ENCODE results near the gene PPP1R37.
"Not testable (repeated sequence)": the region's sequence is repeated elsewhere in the genome, so short reads cannot be mapped to it uniquely, and the experiment has no call there.

The PPP1R37 gene

GRCh38 chr19:45103508-45104319 lies 10.7 kb downstream of the PPP1R37 start:
- DNase-seq (ENCODE audit: low read depth, low spot score), result no peak
- Histone ChIP-seq H3K27me3 (ENCODE audit: control insufficient read depth, insufficient read depth, low read length) (no peaks in the 10 kb centered on the region), H3K4me3 (ENCODE audit: low read length) (no peak overlapping the region)

GRCh38 chr19:45104658-45105349 lies 11.8 kb downstream of the PPP1R37 start:
- H3K27ac ChIP-seq (ENCODE audit: low read length), result no peak overlapping the region
- no peak overlapping the region for H3K4me3 ChIP-seq (ENCODE audit: low read length)
- no peaks in the 10 kb centered on the region for H3K27me3 ChIP-seq (ENCODE audit: control insufficient read depth, insufficient read depth, low read length)
- peaks cover 5% of the 10 kb centered on the region for H3K4me1 ChIP-seq (ENCODE audit: control insufficient read depth, insufficient read depth, low read length)
- no peaks in the 10 kb centered on the region for H3K9me3 ChIP-seq (ENCODE audit: control insufficient read depth, insufficient read depth, low read length)
- no peaks in the 10 kb centered on the region for H3K36me3 ChIP-seq (ENCODE audit: control insufficient read depth, insufficient read depth, low read length)
- no CpG with 5 or more reads among the region's 16 CpGs for WGBS (ENCODE audit: insufficient coverage, insufficient read length)
- no peak for DNase-seq (ENCODE audit: low read depth, low spot score)

More at GRCh38 chr19:45103508-45104319, 10.7 kb downstream of the PPP1R37 start:
- Histone ChIP-seq H3K27ac (ENCODE audit: low read length) (no peak overlapping the region), H3K36me3 (ENCODE audit: control insufficient read depth, insufficient read depth, low read length) (no peaks in the 10 kb centered on the region), H3K9me3 (ENCODE audit: control insufficient read depth, insufficient read depth, low read length) (no peaks in the 10 kb centered on the region), H3K4me1 (ENCODE audit: control insufficient read depth, insufficient read depth, low read length) (peaks cover 5% of the 10 kb centered on the region)
- WGBS (ENCODE audit: insufficient coverage, insufficient read length), result no CpG with 5 or more reads among the region's 26 CpGs

GRCh38 chr19:45106363-45106762 lies 13.4 kb downstream of the PPP1R37 start:
- not testable (repeated sequence) for H3K36me3 ChIP-seq (ENCODE audit: control insufficient read depth, insufficient read depth, low read length); H3K4me1 ChIP-seq (ENCODE audit: control insufficient read depth, insufficient read depth, low read length); H3K9me3 ChIP-seq (ENCODE audit: control insufficient read depth, insufficient read depth, low read length); H3K27me3 ChIP-seq (ENCODE audit: control insufficient read depth, insufficient read depth, low read length); H3K27ac ChIP-seq (ENCODE audit: low read length); DNase-seq (ENCODE audit: low read depth, low spot score); H3K4me3 ChIP-seq (ENCODE audit: low read length)
- WGBS (ENCODE audit: insufficient coverage, insufficient read length), result no CpG with 5 or more reads among the region's 11 CpGs

- no peak overlapping the region for H3K4me3 ChIP-seq (ENCODE audit: low read length)
- no CpG with 5 or more reads among the region's 12 CpGs for WGBS (ENCODE audit: insufficient coverage, insufficient read length)
- no peaks in the 10 kb centered on the region for H3K9me3 ChIP-seq (ENCODE audit: control insufficient read depth, insufficient read depth, low read length)
- H3K27me3 ChIP-seq (ENCODE audit: control insufficient read depth, insufficient read depth, low read length), result no peaks in the 10 kb centered on the region
- peaks cover 5% of the 10 kb centered on the region for H3K4me1 ChIP-seq (ENCODE audit: control insufficient read depth, insufficient read depth, low read length)
- H3K36me3 ChIP-seq (ENCODE audit: control insufficient read depth, insufficient read depth, low read length), result no peaks in the 10 kb centered on the region
- H3K27ac ChIP-seq (ENCODE audit: low read length), result no peak overlapping the region
- DNase-seq (ENCODE audit: low read depth, low spot score), result no peak
These were observed 14.7 kb downstream of the PPP1R37 start for GRCh38 chr19:45107621-45108150.

GRCh38 chr19:45110851-45111266 lies 17.9 kb downstream of the PPP1R37 start:
- Histone ChIP-seq H3K27ac (ENCODE audit: low read length) (no peak overlapping the region), H3K27me3 (ENCODE audit: control insufficient read depth, insufficient read depth, low read length) (no peaks in the 10 kb centered on the region), H3K4me1 (ENCODE audit: control insufficient read depth, insufficient read depth, low read length) (no peaks in the 10 kb centered on the region), H3K4me3 (ENCODE audit: low read length) (no peak overlapping the region), H3K9me3 (ENCODE audit: control insufficient read depth, insufficient read depth, low read length) (no peaks in the 10 kb centered on the region), H3K36me3 (ENCODE audit: control insufficient read depth, insufficient read depth, low read length) (no peaks in the 10 kb centered on the region)
- WGBS (ENCODE audit: insufficient coverage, insufficient read length), result no CpG with 5 or more reads among the region's 5 CpGs
- no peak for DNase-seq (ENCODE audit: low read depth, low spot score)

GRCh38 chr19:45112111-45112827 lies 19.3 kb downstream of the PPP1R37 start:
- H3K36me3 ChIP-seq (ENCODE audit: control insufficient read depth, insufficient read depth, low read length), result no peaks in the 10 kb centered on the region

GRCh38 chr19:45113628-45114027 lies 20.6 kb downstream of the PPP1R37 start:
- no CpG with 5 or more reads among the region's 9 CpGs for WGBS (ENCODE audit: insufficient coverage, insufficient read length)
- Histone ChIP-seq H3K36me3 (ENCODE audit: control insufficient read depth, insufficient read depth, low read length) (no peaks in the 10 kb centered on the region), H3K9me3 (ENCODE audit: control insufficient read depth, insufficient read depth, low read length) (no peaks in the 10 kb centered on the region), H3K27me3 (ENCODE audit: control insufficient read depth, insufficient read depth, low read length) (no peaks in the 10 kb centered on the region), H3K4me3 (ENCODE audit: low read length) (no peak overlapping the region), H3K27ac (ENCODE audit: low read length) (no peak overlapping the region), H3K4me1 (ENCODE audit: control insufficient read depth, insufficient read depth, low read length) (no peaks in the 10 kb centered on the region)
- DNase-seq (ENCODE audit: low read depth, low spot score), result no peak

More at GRCh38 chr19:45112111-45112827, 19.3 kb downstream of the PPP1R37 start:
- no peaks in the 10 kb centered on the region for H3K9me3 ChIP-seq (ENCODE audit: control insufficient read depth, insufficient read depth, low read length)
- no peak for DNase-seq (ENCODE audit: low read depth, low spot score)
- no peaks in the 10 kb centered on the region for H3K4me1 ChIP-seq (ENCODE audit: control insufficient read depth, insufficient read depth, low read length)
- H3K27me3 ChIP-seq (ENCODE audit: control insufficient read depth, insufficient read depth, low read length), result no peaks in the 10 kb centered on the region
- no peak overlapping the region for H3K4me3 ChIP-seq (ENCODE audit: low read length)
- WGBS (ENCODE audit: insufficient coverage, insufficient read length), result no CpG with 5 or more reads among the region's 11 CpGs
- no peak overlapping the region for H3K27ac ChIP-seq (ENCODE audit: low read length)

- Histone ChIP-seq H3K9me3 (ENCODE audit: control insufficient read depth, insufficient read depth, low read length) (no peaks in the 10 kb centered on the region), H3K36me3 (ENCODE audit: control insufficient read depth, insufficient read depth, low read length) (no peaks in the 10 kb centered on the region), H3K4me1 (ENCODE audit: control insufficient read depth, insufficient read depth, low read length) (no peaks in the 10 kb centered on the region), H3K27ac (ENCODE audit: low read length) (no peak overlapping the region), H3K4me3 (ENCODE audit: low read length) (no peak overlapping the region), H3K27me3 (ENCODE audit: control insufficient read depth, insufficient read depth, low read length) (no peaks in the 10 kb centered on the region)
- no CpG with 5 or more reads among the region's 4 CpGs for WGBS (ENCODE audit: insufficient coverage, insufficient read length)
- DNase-seq (ENCODE audit: low read depth, low spot score), result no peak
These were observed 21.1 kb downstream of the PPP1R37 start for GRCh38 chr19:45114116-45114515.

- H3K4me3 ChIP-seq (ENCODE audit: low read length), result no peak overlapping the region
- WGBS (ENCODE audit: insufficient coverage, insufficient read length), result no CpG with 5 or more reads among the region's 21 CpGs
- no peaks in the 10 kb centered on the region for H3K9me3 ChIP-seq (ENCODE audit: control insufficient read depth, insufficient read depth, low read length)
- no peaks in the 10 kb centered on the region for H3K4me1 ChIP-seq (ENCODE audit: control insufficient read depth, insufficient read depth, low read length)
- H3K36me3 ChIP-seq (ENCODE audit: control insufficient read depth, insufficient read depth, low read length), result no peaks in the 10 kb centered on the region
- H3K27ac ChIP-seq (ENCODE audit: low read length), result no peak overlapping the region
- DNase-seq (ENCODE audit: low read depth, low spot score), result no peak
- H3K27me3 ChIP-seq (ENCODE audit: control insufficient read depth, insufficient read depth, low read length), result no peaks in the 10 kb centered on the region
These were observed 23.0 kb downstream of the PPP1R37 start for GRCh38 chr19:45115809-45116615.

Measured in iPS DF 6.9 (cell line).